Stimulated activated CD4-positive, alpha-beta T cell treated with anti-CD3 and anti-CD28 coated beads, TNF-alpha, amount 100 ng/mL, for 4 hours (primary cell): ENCODE data around the gene CDC73.
"Not testable (repeated sequence)": the region's sequence is repeated elsewhere in the genome, so short reads cannot be mapped to it uniquely, and the experiment has no call there.

Source experiments
- DNase-seq, 3 experiments: peaks; one replicate each; pipeline ENCODE4 v3.0.0-alpha.2; 2020; ENCODE audit warnings: low read depth in 3 of 3

The CDC73 gene

DNA sequence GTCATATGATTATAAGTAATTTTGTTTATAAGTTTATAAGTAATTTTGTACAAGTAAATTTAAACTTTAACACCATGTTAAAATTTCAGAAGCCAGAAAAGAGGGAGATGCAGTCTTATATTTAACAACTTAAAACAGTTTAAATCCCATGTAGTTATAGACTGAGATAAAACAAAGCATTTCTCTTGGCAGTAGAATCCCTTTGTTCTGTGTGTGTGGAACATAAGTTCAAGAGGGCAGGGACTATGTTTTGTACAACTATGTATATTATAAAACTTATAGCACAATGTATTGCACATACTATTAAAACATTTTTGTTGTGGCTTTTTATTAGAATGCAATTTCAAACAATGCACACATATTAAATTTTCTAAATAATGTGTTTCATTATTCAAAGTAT, 109.3 kb downstream of the CDC73 start:
- DNase-seq, result not testable (repeated sequence)

DNA sequence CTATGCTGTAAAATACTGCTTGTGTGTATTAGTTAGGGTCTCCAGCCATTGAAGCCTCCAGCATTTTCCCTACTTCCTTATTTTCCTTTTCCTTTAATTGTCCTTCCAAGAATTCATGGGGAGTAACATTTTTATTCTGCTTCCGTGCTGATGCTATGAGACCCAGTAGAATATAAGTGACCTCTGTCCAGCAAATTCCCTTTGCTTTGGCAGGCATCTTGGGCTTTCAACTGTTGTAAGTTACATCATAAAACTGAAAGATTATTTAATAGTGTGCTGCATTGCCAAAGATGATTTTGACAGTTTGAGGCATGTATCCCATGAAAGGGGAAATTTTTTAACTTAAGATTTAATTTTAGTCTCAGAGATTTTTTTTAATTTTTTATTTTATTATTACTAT, 112.7 kb downstream of the CDC73 start:
- no peak for DNase-seq

DNA sequence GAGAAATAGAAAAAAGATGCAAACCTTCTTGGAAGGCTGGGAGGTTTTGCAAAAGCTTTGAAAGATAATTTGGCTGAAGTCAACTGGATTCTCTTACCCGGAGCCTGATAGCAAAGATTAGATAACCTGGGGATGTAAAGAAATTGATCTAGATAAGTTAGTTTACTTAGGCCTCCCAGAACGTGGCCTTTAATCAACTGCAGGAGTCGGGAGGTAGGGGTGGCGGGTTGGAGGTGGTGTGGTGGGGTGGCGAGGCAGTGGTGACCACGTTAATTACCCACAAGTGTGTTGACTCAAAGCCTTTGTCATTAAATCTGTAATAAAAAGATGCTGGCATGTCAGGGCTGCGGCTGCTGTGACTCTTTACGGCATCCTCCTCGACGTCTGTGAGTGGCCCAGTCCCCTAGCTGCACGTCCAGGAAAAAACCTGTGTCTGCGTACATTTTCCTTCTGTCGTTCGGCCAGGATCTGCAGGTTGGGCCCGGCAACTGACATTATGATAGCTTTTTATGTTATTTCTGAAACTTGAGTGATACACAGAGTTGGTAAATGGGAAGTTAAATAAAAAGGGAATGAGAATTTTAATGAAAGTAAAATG, 115.6 kb downstream of the CDC73 start:
- no peak for DNase-seq

- DNase-seq, result no peak
Measured at GRCh38 chr1:193240609-193241008, 118.8 kb downstream of the CDC73 start.

- no peak for DNase-seq
Measured at GRCh38 chr1:193241132-193241827, 119.4 kb downstream of the CDC73 start.

DNA sequence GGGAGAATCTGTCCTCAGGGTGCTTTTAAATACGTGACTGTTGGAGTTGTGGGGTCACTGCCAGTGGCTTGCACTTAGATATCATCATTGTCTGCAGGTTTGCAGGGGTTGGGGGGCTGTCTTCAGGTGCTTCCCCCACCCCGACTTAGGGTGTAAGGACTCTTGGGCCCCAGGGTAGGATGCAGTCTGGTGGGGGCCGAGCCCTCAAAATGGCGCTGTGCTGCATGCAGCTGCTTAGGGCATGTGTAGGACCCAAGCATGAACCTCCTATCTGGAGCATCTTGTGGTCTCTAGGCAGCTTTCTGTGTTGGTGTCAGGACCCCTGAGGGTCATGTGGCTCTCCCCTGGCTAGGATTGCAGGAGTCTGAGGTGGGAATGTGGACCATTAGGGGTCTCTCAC, 120.2 kb downstream of the CDC73 start:
- no peak for DNase-seq

DNA sequence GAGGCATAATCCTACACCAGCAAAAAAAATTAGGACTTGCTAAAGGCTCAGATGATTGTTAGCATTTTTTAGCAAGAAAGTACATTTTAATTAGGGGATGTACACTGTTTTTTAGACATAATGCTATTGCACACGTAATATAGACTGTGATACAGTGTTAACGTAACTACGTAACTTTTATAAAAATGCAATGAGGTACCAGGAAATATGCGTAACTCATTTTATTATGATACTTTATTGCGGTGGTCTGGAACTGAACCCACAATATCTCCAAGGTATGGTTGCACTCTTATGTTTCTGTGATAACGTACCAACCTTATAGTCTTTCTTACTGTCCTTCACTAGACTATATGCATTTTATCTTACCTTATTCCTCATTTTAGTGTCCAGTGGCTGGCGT, 127.4 kb downstream of the CDC73 start:
- DNase-seq, result no peak

- no peak for DNase-seq
Measured at GRCh38 chr1:193251950-193252349, 130.1 kb downstream of the CDC73 start.

GRCh38 chr1:193256019-193256418, 134.2 kb downstream of the CDC73 start:
- no peak for DNase-seq

GRCh38 chr1:193259636-193260035, 137.8 kb downstream of the CDC73 start:
- no peak for DNase-seq

DNA sequence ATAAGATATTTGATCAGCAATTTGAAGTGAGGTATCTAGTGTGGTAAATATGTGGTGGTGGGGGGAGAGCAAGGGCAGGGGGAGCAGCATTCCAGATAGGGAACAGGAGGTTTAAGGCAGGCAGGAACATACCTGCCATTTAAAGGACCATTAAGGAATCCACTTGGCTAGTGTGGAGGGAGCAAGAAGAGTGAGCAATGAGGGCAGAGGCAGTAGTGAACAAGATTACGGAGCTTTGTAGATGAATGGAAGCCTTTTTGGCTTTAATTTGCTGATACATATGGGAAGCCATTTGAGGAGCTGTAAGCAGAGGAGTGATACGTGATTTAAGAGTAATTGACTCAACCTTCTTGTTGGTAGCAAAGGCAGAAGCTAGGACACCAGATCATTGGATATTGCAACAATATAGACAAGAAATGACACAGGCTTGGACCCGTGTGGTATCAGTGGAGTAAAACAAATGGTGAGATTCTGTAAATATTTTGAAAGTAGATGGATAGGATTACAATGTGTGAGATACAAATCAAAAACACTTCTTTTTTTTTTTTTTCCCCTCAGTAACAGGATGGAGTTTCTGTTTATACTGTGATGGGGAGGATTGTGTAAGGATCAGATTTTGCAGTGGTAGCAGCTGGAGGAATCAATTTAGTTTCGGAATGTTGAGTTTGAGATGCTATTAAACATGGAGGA, 138.4 kb downstream of the CDC73 start:
- DNase-seq, result no peak

DNA sequence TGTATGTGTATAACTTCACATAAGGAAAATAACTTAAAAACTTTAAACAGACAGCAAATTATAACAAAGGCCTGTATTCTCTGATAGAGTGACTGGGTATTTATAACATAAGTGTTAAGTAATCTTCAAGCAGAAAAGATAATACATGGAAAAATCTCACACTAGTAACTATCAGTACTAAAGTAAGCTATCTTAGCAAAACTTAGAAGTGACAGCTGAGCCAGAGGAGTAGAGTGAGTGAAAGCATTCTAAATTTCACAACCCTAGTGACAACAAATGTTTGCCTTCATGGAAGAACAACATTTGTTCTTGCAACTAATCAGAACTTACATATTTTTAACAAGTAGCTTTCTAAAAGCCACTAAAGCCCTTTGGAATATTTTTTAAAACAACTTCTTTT, 139.1 kb downstream of the CDC73 start:
- DNase-seq, result no peak

GRCh38 chr1:193262661-193263060, 140.8 kb downstream of the CDC73 start:
- DNase-seq, result no peak

DNA sequence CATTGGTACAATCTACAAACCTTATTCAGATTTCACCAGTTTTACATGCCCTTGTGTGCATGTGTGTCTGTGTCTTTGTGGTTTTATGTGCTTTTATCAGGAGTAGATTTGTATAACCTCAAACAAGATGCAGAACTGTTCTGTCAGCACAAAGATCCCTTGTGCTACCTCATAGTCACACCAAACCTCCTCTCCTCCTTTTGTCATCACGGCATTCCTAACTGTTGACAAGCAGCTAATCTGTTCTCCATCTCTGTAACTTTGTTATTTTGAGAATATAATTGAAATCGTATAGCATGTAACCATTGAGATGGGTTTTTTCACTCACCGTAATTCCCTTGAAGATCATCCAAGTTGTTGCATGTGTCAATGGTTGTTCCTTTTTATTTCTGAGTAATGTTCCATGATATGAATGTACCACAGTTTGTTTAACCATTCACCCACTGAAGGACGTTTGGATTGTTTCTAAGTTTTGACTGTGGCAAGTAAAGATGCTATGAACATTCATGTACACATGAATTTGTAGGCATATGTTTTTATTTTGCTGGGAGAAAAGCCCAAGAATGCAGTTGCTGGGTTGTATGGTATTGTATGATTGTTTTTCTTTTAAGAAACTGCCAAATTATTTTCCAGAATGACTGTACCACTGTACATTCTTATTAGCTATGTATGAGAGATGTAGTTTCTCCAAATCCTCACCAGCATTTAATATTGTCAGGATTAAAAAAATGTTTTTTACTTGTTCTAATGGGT, 142.7 kb downstream of the CDC73 start:
- DNase-seq, result no peak

DNA sequence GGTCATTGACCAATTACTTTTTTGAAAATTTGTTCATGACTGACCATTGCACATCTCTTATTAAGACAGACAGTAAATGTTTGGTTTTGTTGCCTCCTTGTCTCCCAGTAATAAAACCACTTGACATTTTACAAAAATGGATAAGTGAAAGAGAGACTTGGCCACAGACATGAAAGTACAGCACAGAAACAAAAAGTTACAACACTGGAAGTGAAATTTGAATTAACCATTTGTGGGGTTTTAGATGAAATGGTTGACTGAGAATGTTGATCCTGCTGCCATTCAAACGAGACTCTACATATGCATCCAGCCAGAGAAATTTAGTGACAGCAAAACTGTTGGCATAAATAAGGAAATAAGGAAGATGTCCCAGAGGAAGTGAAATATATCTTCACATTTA, 143.9 kb downstream of the CDC73 start:
- no peak for DNase-seq

GRCh38 chr1:193266794-193267193, 145.0 kb downstream of the CDC73 start:
- not testable (repeated sequence) for DNase-seq

GRCh38 chr1:193270996-193271395, 149.2 kb downstream of the CDC73 start:
- DNase-seq, result no peak

GRCh38 chr1:193275773-193276172, 153.9 kb downstream of the CDC73 start:
- DNase-seq, result no peak

DNA sequence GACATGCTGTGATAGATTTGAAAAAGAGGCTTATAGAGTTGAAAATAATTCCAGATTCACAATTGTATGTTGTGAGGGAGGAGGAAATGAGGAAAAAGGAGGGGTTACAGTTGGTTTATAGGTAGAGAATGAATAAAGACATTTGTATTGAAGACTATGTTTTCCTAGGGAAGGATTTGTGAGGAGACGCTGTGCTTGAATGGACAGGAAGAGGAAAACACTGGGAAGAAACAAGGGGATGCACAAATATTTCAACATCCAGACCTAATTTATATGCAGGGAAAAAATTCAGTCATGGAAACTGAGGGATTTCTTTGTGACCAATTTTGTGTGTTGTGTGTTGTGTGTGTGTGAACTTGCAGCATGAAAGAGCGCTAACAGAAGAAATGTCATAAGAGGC, 157.1 kb downstream of the CDC73 start:
- no peak for DNase-seq

GRCh38 chr1:193281894-193282293, 160.1 kb downstream of the CDC73 start:
- no peak for DNase-seq

GRCh38 chr1:193283016-193283415, 161.2 kb downstream of the CDC73 start:
- DNase-seq, result no peak

- no peak for DNase-seq
Measured at GRCh38 chr1:193284219-193284618, 162.4 kb downstream of the CDC73 start.
